Measurements from ENCODE around the gene RHEBL1. TPM values are rescaled to one million over a fixed set of nuclear protein-coding genes. Genes with fewer than 3 reads are reported as not detected.

The RHEBL1 gene
- total RNA-seq, 2 donors from 2014 or later, result 0.35 TPM; not detected in 1

GRCh38 chr12:49091836-49092085 is 22.0 kb upstream of the RHEBL1 start:
- H3K27ac ChIP-seq, result no peak overlapping the region
- DNase-seq (ENCODE audit: low spot score), result no peak
- H3K4me3 ChIP-seq, result peak overlapping the region; percentile 23 to 36
- peaks cover 2% of the 10 kb centered on the region for H3K36me3 ChIP-seq
- no peaks in the 10 kb centered on the region for H3K27me3 ChIP-seq
- peaks cover 0 to 59% of the 10 kb centered on the region in 2 donors for H3K4me1 ChIP-seq
- H3K9me3 ChIP-seq, result no peaks in the 10 kb centered on the region
- no peak for TF ChIP-seq CTCF (IDR thresholded peaks at IDR 0.05)

- no peak for DNase-seq (ENCODE audit: low spot score)
- no peaks in the 10 kb centered on the region for H3K36me3 ChIP-seq
- H3K9me3 ChIP-seq, result no peaks in the 10 kb centered on the region
- H3K4me3 ChIP-seq, result peak overlapping the region in 1 of 2 donors; percentile 36
- H3K27me3 ChIP-seq, result no peaks in the 10 kb centered on the region
- TF ChIP-seq CTCF (IDR thresholded peaks at IDR 0.05), result no peak
- H3K4me1 ChIP-seq, result peaks cover 0 to 59% of the 10 kb centered on the region in 2 donors
- H3K27ac ChIP-seq, result no peak overlapping the region
These were observed 21.5 kb upstream of the RHEBL1 start for GRCh38 chr12:49091056-49091835.

- Histone ChIP-seq H3K9me3 (no peaks in the 10 kb centered on the region), H3K27ac (no peak overlapping the region), H3K27me3 (no peaks in the 10 kb centered on the region), H3K36me3 (no peaks in the 10 kb centered on the region), H3K4me1 (peaks cover 0 to 59% of the 10 kb centered on the region in 2 donors), H3K4me3 (peak overlapping the region; percentile 11 to 50)
- DNase-seq (ENCODE audit: low spot score), result no peak
- peak in 1 of 2 donors; percentile 32 for TF ChIP-seq CTCF (IDR thresholded peaks at IDR 0.05)
These were observed 20.3 kb upstream of the RHEBL1 start for GRCh38 chr12:49089821-49090773.

GRCh38 chr12:49088932-49089330 is 19.2 kb upstream of the RHEBL1 start:
- H3K9me3 ChIP-seq, result no peaks in the 10 kb centered on the region
- no peak for TF ChIP-seq CTCF (IDR thresholded peaks at IDR 0.05)
- H3K4me3 ChIP-seq, result no peak overlapping the region
- no peaks in the 10 kb centered on the region for H3K36me3 ChIP-seq
- DNase-seq (ENCODE audit: low spot score), result no peak
- peaks cover 0 to 49% of the 10 kb centered on the region in 2 donors for H3K4me1 ChIP-seq
- H3K27ac ChIP-seq, result no peak overlapping the region
- H3K27me3 ChIP-seq, result no peaks in the 10 kb centered on the region

GRCh38 chr12:49088150-49088931 is 18.6 kb upstream of the RHEBL1 start:
- TF ChIP-seq CTCF (IDR thresholded peaks at IDR 0.05), result peak; percentile 76 to 95
- Histone ChIP-seq H3K36me3 (no peaks in the 10 kb centered on the region), H3K9me3 (no peaks in the 10 kb centered on the region), H3K27ac (no peak overlapping the region), H3K4me3 (no peak overlapping the region), H3K27me3 (no peaks in the 10 kb centered on the region), H3K4me1 (peaks cover 0 to 43% of the 10 kb centered on the region in 2 donors)
- DNase-seq (ENCODE audit: low spot score), result peak; percentile 72
